Activated naive CD8-positive, alpha-beta T cell treated with anti-CD3 and anti-CD28 coated beads, Interleukin-2, amount 50 U/mL, for 24 hours (primary cell): ENCODE data around the gene SUPT4H1.

Source experiments
- ATAC-seq: fragments of 150-1000 bp; cut with Tn5 transposase; one replicate; pipeline ENCODE4 v1.10.0; 2021
- DNase-seq: peaks from one replicate; pipeline ENCODE4 v3.0.0; 2021
- H3K27ac Mint-ChIP-seq: one replicate; pipeline ENCODE4 v1.8.0; 2021; ENCODE audit warnings: mild to moderate bottlenecking, mixed read lengths
- H3K27me3 Mint-ChIP-seq: one replicate; pipeline ENCODE4 v1.8.0; 2021; ENCODE audit warnings: mixed read lengths
- H3K36me3 Mint-ChIP-seq: one replicate; pipeline ENCODE4 v1.8.0; 2021; ENCODE audit warnings: low read depth, mixed read lengths
- H3K4me1 Mint-ChIP-seq: one replicate; pipeline ENCODE4 v1.8.0; 2021; ENCODE audit warnings: mixed read lengths
- H3K4me3 Mint-ChIP-seq: one replicate; pipeline ENCODE4 v1.8.0; 2021; ENCODE audit warnings: mild to moderate bottlenecking, moderate library complexity, mixed read lengths
- H3K9me3 Mint-ChIP-seq: one replicate; pipeline ENCODE4 v1.8.0; 2021; ENCODE audit warnings: mixed read lengths

The SUPT4H1 gene

DNA sequence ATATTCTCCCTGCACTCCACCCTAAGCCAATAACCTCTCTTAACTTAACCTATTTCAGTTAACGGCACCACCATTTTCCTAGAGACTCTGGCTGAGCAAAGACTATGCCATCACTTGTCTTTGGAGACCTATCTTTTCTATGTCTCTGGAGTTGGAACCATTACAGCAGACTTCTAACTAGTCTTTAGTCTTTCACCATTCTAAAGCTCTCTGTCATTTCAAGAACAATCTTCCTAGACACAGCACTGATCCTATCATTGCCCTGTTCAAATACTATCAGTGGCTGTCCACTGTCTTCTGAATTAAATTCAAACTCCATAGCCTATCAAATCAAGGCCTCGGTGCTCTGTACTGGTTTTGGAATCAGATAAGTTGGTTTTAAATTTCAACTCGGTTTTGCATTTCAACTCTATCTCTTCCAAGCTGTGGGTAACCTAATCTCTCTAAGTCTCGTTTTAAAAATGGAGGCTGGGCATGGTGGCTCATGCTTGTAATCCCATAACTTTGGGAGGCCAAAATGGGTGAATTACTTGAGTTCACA is 33.4 kb upstream of the SUPT4H1 start:
- DNase-seq, result no peak
- peaks cover 41% of the 10 kb centered on the region for H3K4me1 Mint-ChIP-seq
- H3K27me3 Mint-ChIP-seq, result no peaks in the 10 kb centered on the region
- H3K9me3 Mint-ChIP-seq, result no peaks in the 10 kb centered on the region
- peaks cover 3% of the 10 kb centered on the region for H3K36me3 Mint-ChIP-seq
- H3K4me3 Mint-ChIP-seq, result no peak overlapping the region
- ATAC-seq, result no peak
- H3K27ac Mint-ChIP-seq, result no peak overlapping the region

- Mint-ChIP-seq H3K36me3 (peaks cover 3% of the 10 kb centered on the region), H3K9me3 (no peaks in the 10 kb centered on the region), H3K27ac (no peak overlapping the region), H3K27me3 (no peaks in the 10 kb centered on the region), H3K4me1 (peaks cover 44% of the 10 kb centered on the region), H3K4me3 (no peak overlapping the region)
- no peak for ATAC-seq
- DNase-seq, result no peak
These were observed 32.9 kb upstream of the SUPT4H1 start for GRCh38 chr17:58384897-58385296.

GRCh38 chr17:58383892-58384462 is 32.0 kb upstream of the SUPT4H1 start:
- peaks cover 50% of the 10 kb centered on the region for H3K4me1 Mint-ChIP-seq
- DNase-seq (no peak), ATAC-seq (no peak)
- peaks cover 3% of the 10 kb centered on the region for H3K36me3 Mint-ChIP-seq
- no peaks in the 10 kb centered on the region for H3K9me3 Mint-ChIP-seq
- no peak overlapping the region for H3K27ac Mint-ChIP-seq
- H3K4me3 Mint-ChIP-seq, result no peak overlapping the region
- H3K27me3 Mint-ChIP-seq, result no peaks in the 10 kb centered on the region

DNA sequence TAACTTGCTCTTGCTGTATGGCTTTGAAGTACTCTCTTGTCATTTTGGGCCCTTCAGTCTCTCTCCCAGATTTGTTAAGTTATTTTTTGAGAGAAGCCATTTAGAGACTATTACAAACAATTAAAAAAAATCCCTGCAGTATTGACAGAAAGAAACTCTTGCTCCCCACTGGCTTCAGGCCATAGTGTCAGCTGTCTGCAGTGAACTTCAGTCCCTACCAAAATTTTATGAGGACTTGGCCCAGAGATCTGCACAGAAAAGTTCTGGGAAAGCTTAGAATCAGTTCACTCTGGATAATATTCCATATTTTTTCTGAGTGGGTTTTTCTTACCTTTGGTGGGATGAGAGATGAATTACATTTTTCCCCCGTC is 30.9 kb upstream of the SUPT4H1 start:
- H3K4me3 Mint-ChIP-seq, result no peak overlapping the region
- H3K9me3 Mint-ChIP-seq, result no peaks in the 10 kb centered on the region
- H3K27ac Mint-ChIP-seq, result peak overlapping the region; percentile 34
- ATAC-seq (no peak), DNase-seq (no peak)
- H3K4me1 Mint-ChIP-seq, result peaks cover 44% of the 10 kb centered on the region
- H3K36me3 Mint-ChIP-seq, result peaks cover 3% of the 10 kb centered on the region
- no peaks in the 10 kb centered on the region for H3K27me3 Mint-ChIP-seq

DNA sequence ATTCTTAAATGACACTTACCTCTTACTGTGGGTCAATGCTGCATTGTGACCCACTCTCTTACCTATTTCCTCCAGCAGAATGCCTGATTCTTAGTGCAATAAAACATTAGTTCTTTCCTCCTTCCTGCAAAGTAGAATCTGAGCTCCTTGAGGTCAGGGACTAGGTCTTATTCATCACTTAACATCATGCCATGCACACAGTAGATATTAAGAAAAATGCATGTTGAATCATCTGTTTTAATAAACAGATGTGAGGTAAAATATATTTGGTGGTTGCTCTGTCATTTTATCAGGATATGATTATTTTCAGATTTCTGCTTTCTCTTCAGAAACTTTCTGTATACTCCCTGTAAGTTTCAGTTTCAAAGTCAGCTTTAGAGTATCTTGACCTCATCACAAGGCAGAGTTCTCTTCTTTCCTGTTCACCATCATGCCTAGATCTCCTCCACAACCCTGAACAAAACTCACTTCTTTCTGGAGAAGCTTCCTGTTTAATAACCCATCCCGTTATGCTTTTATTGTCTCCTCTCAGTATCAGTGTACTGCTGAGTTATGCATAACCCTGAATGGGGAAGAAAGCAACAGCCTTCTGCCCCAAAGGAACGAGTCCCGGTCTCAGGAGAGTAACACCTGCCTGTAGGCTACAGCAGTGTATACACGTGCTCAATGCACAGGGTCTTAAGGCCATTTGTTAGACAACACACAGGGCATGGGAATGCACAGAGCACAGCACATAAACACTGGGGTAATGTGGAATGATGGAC is 30.3 kb upstream of the SUPT4H1 start:
- DNase-seq (no peak), ATAC-seq (peak; percentile 65)
- H3K27me3 Mint-ChIP-seq, result no peaks in the 10 kb centered on the region
- H3K36me3 Mint-ChIP-seq, result peaks cover 3% of the 10 kb centered on the region
- peaks cover 39% of the 10 kb centered on the region for H3K4me1 Mint-ChIP-seq
- peak overlapping the region; percentile 34 for H3K27ac Mint-ChIP-seq
- H3K9me3 Mint-ChIP-seq, result no peaks in the 10 kb centered on the region
- peak overlapping the region; percentile 0 for H3K4me3 Mint-ChIP-seq

- peaks cover 39% of the 10 kb centered on the region for H3K4me1 Mint-ChIP-seq
- peak overlapping the region; percentile 0 for H3K4me3 Mint-ChIP-seq
- no peak for ATAC-seq
These were observed 29.4 kb upstream of the SUPT4H1 start for GRCh38 chr17:58381124-58382035.

GRCh38 chr17:58380207-58381123 is 28.5 kb upstream of the SUPT4H1 start:
- H3K9me3 Mint-ChIP-seq, result no peaks in the 10 kb centered on the region
- H3K4me3 Mint-ChIP-seq, result no peak overlapping the region
- no peak for ATAC-seq
- H3K4me1 Mint-ChIP-seq, result peaks cover 39% of the 10 kb centered on the region
- no peaks in the 10 kb centered on the region for H3K27me3 Mint-ChIP-seq
- H3K27ac Mint-ChIP-seq, result no peak overlapping the region
- peaks cover 3% of the 10 kb centered on the region for H3K36me3 Mint-ChIP-seq
- no peak for DNase-seq

More at GRCh38 chr17:58381124-58382035, 29.4 kb upstream of the SUPT4H1 start:
- Mint-ChIP-seq H3K9me3 (no peaks in the 10 kb centered on the region), H3K27ac (peak overlapping the region; percentile 34), H3K27me3 (no peaks in the 10 kb centered on the region), H3K36me3 (peaks cover 3% of the 10 kb centered on the region)
- DNase-seq, result no peak

- H3K27ac Mint-ChIP-seq, result no peak overlapping the region
- ATAC-seq (no peak), DNase-seq (no peak)
- peaks cover 3% of the 10 kb centered on the region for H3K36me3 Mint-ChIP-seq
- H3K27me3 Mint-ChIP-seq, result no peaks in the 10 kb centered on the region
- H3K4me1 Mint-ChIP-seq, result peaks cover 39% of the 10 kb centered on the region
- no peak overlapping the region for H3K4me3 Mint-ChIP-seq
- no peaks in the 10 kb centered on the region for H3K9me3 Mint-ChIP-seq
These were observed 27.5 kb upstream of the SUPT4H1 start for GRCh38 chr17:58379511-58379824.

- H3K4me3 Mint-ChIP-seq, result no peak overlapping the region
- peaks cover 3% of the 10 kb centered on the region for H3K36me3 Mint-ChIP-seq
- DNase-seq (no peak), ATAC-seq (no peak)
- no peaks in the 10 kb centered on the region for H3K9me3 Mint-ChIP-seq
- no peak overlapping the region for H3K27ac Mint-ChIP-seq
- no peaks in the 10 kb centered on the region for H3K27me3 Mint-ChIP-seq
- H3K4me1 Mint-ChIP-seq, result peaks cover 39% of the 10 kb centered on the region
These were observed 26.9 kb upstream of the SUPT4H1 start for GRCh38 chr17:58378733-58379510.

DNA sequence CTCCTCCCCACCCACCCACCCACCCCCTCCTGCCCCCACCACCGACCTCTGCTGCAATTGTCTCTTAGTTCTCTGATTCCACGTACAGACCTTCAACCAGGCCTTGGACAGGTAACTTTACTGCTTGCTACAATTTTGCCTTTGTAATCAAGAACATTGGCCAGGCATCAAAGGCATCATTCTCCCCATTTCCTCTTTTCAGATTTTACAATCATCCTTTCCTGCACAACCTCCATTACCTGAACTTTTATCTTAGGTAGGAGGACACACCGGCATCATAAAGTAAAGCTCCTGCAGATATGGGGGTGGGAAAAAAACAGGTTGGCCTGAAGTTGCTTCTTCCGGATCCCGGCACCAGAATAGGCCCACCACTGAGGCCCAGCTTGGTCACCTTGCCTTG is 25.7 kb upstream of the SUPT4H1 start:
- DNase-seq (no peak), ATAC-seq (no peak)
- H3K36me3 Mint-ChIP-seq, result peaks cover 3% of the 10 kb centered on the region
- no peak overlapping the region for H3K27ac Mint-ChIP-seq
- no peaks in the 10 kb centered on the region for H3K9me3 Mint-ChIP-seq
- peaks cover 34% of the 10 kb centered on the region for H3K4me1 Mint-ChIP-seq
- H3K27me3 Mint-ChIP-seq, result no peaks in the 10 kb centered on the region
- no peak overlapping the region for H3K4me3 Mint-ChIP-seq

DNA sequence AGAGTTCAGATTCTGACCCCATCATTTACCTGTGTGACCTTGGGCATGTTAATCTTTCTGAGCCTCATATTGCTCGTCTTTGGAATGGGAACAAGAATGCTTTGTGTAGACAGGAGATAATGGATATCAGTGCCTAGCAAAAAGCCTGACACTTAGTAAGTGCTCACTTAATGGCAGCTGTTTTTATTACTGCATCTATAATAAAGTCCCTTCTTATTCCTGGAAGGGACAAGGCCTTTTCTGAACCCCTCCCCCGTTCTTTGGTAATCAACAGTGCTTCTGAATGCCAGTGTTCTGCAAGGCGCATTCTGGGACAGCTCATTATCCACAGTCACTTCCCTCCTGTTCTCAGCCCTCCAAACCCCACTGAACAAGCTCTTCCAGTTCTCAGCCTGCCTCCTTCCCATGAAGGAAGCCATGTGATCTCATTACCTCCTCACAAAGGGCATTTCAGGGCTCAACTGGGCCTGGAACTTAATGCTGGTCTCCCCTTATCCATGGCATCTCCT is 25.1 kb upstream of the SUPT4H1 start:
- Mint-ChIP-seq H3K27me3 (no peaks in the 10 kb centered on the region), H3K4me1 (peaks cover 29% of the 10 kb centered on the region), H3K36me3 (peaks cover 3% of the 10 kb centered on the region), H3K9me3 (no peaks in the 10 kb centered on the region), H3K4me3 (no peak overlapping the region), H3K27ac (no peak overlapping the region)
- DNase-seq (no peak), ATAC-seq (no peak)

DNA sequence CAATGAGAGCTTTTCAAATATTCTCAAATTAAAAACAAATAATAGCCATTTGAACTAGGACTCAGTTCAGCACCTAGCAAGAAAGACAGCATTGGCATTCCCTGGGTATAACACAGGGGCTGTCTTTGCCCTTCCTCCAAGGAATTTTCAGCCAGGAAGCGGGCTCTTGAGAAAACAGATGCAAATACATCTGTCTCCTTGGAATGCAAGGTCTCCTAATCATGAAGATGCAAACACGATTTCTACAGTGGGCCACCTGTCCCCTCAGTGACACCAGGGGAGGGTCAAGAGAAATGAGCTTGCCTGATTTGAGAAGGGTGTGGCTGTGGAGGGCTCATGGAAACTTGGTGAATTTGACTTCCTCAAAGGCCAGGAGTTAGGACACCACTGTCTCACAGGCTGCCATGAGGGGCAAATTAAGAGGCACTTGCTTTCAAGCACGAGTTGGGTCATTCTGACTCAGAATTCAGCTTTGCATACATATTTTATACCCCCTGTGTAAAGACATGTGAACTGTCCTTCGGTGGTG is 24.5 kb upstream of the SUPT4H1 start:
- Mint-ChIP-seq H3K27ac (no peak overlapping the region), H3K9me3 (no peaks in the 10 kb centered on the region), H3K36me3 (no peaks in the 10 kb centered on the region), H3K4me3 (no peak overlapping the region), H3K27me3 (no peaks in the 10 kb centered on the region), H3K4me1 (peaks cover 24% of the 10 kb centered on the region)
- DNase-seq, result no peak
- ATAC-seq, result no peak

DNA sequence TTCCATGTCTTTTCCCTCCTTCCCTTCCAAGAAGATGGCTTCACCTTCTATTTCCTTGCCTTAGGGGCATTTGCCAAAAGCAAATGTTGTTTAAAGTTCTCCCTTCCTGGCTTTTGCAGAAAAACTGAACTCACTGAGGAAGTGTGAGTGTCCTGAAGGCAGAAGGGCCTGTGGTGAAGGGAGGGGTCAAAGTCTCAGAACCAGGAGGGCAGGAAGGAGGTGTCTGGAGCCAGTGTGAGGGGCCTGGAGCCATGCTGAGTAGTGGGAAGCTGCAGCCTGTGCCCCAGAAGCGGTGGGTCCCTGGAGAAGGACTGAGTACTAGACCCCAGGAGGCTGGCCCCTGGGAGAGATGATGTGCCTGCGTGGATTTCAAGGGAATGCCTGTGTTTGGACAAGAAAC is 23.8 kb upstream of the SUPT4H1 start:
- Mint-ChIP-seq H3K4me3 (no peak overlapping the region), H3K9me3 (no peaks in the 10 kb centered on the region), H3K27me3 (no peaks in the 10 kb centered on the region), H3K36me3 (no peaks in the 10 kb centered on the region), H3K4me1 (peaks cover 18% of the 10 kb centered on the region), H3K27ac (no peak overlapping the region)
- no peak for DNase-seq
- ATAC-seq, result no peak
